HCT116 (cell line): ENCODE data around the gene PPP2R5C. TPM values are rescaled to one million over a fixed set of nuclear protein-coding genes. Genes with fewer than 3 reads are reported as not detected.
A peak's percentile ranks its signal among the peaks of the same experiment; 100 is the strongest.

Experiments used
- ATAC-seq: fragments of 200-7000 bp; cut with Tn5 transposase; 2 replicates; pipeline ENCODE4 v1.9.1; 2020; ENCODE audit warnings: mild to moderate bottlenecking, moderate library complexity
- BruUV-seq: library from RNA; stranded (reverse); fragments of 400-500 nt; replicated peaks from 2 replicates; lab custom pipeline; 2021; lab: Mats Ljungman, UMichigan
- CTCF ChIA-PET: fragments of 300-600 bp; sonication (Branson Sonifier 250); formaldehyde crosslinking; loops from one replicate; lab custom pipeline; 2021; ENCODE audit warnings: antibody characterized with exemption; lab: Charles Lee
- POLR2A ChIA-PET: fragments of 300-600, 350-600 bp; sonication (Branson Sonifier 250); formaldehyde crosslinking; loops from one replicate; lab custom pipeline; 2021; ENCODE audit warnings: antibody characterized with exemption; lab: Charles Lee
- RAD21 ChIA-PET, 2 experiments: fragments of 300-600 bp; sonication (Branson Sonifier 250); formaldehyde crosslinking; loops; one replicate each; lab custom pipeline; 2023; ENCODE audit warnings: low total read pairs in 2 of 2; ENCODE audit not compliant: uncharacterized antibody in 2 of 2, unreplicated experiment in 2 of 2, low non-redundant PET in 1 of 2; lab: Charles Lee
- DNase-seq: peaks from one replicate; pipeline ENCODE4 v3.0.0-alpha.2; 2010; ENCODE audit warnings: low read depth, low spot score
- H2AFZ ChIP-seq: fragments of 200-600 bp; shearing (Covaris generic), sonication (generic); 2 replicates; pipeline ENCODE4 v1.6.1; 2017; ENCODE audit warnings: low read depth, mixed run types, mixed read lengths, antibody characterized with exemption, low read length; ENCODE audit not compliant: poor library complexity, severe bottlenecking
- H3K27ac ChIP-seq: 2 replicates; pipeline ENCODE4 v1.5.1; 2012; ENCODE audit warnings: low read depth, low read length
- H3K27me3 ChIP-seq: fragments of 200-600 bp; sonication (generic); 2 replicates; pipeline ENCODE4 v1.6.1; 2016; ENCODE audit warnings: mixed run types, low read length, mixed read lengths; ENCODE audit not compliant: insufficient read depth
- H3K36me3 ChIP-seq, 2 experiments: fragments of 200-500 bp in 1 of 2; fragments of 200-600 bp in 1 of 2; sonication (Bioruptor generic) in 1 of 2; sonication (generic) in 1 of 2; 2 replicates each; pipeline versions ENCODE4 v1.5.1 to v1.6.1; 2014 to 2016; ENCODE audit warnings: low read length in 2 of 2, inconsistent platforms in 1 of 2, mixed read lengths in 1 of 2, mixed run types in 1 of 2; ENCODE audit not compliant: insufficient read depth in 2 of 2, control insufficient read depth in 1 of 2
- H3K4me1 ChIP-seq, 2 experiments: fragments of 200-600 bp in 1 of 2; sonication (generic) in 1 of 2; 2 replicates each; pipeline versions ENCODE4 v1.5.1 to v1.6.1; 2012 to 2017; ENCODE audit warnings: low read length in 2 of 2, inconsistent platforms in 1 of 2, mild to moderate bottlenecking in 1 of 2, mixed read lengths in 1 of 2, mixed run types in 1 of 2, moderate library complexity in 1 of 2; ENCODE audit not compliant: insufficient read depth in 2 of 2, control insufficient read depth in 1 of 2
- H3K4me2 ChIP-seq: fragments of 200-600 bp; sonication (generic); 2 replicates; pipeline ENCODE4 v1.6.1; 2017; ENCODE audit warnings: mixed run types, low read length, mixed read lengths
- H3K4me3 ChIP-seq, 2 experiments: fragments of 200-600 bp in 1 of 2; sonication (generic) in 1 of 2; replicated peaks in 1 of 2; 2 replicates each; pipeline ENCODE4 v1.5.1; 2011 to 2016; ENCODE audit warnings: low read length in 2 of 2, control low read depth in 1 of 2, low read depth in 1 of 2, mild to moderate bottlenecking in 1 of 2, mixed read lengths in 1 of 2, mixed run types in 1 of 2
- H3K79me2 ChIP-seq: fragments of 200-600 bp; sonication (generic); 2 replicates; pipeline ENCODE4 v1.6.1; 2017; ENCODE audit warnings: mild to moderate bottlenecking, mixed run types, low read length, moderate library complexity, mixed read lengths; ENCODE audit not compliant: insufficient read depth
- H3K9ac ChIP-seq: fragments of 200-600 bp; sonication (generic); 2 replicates; pipeline ENCODE4 v1.6.1; 2016; ENCODE audit warnings: low read length, mixed read lengths
- H3K9me2 ChIP-seq: fragments of 200-600 bp; sonication (generic), shearing (Covaris generic); 2 replicates; pipeline ENCODE4 v1.6.1; 2017; ENCODE audit warnings: mixed run types, mild to moderate bottlenecking, moderate library complexity; ENCODE audit not compliant: insufficient read depth
- H3K9me3 ChIP-seq, 2 experiments: fragments of 200-500 bp in 1 of 2; fragments of 200-600 bp in 1 of 2; sonication (Bioruptor generic) in 1 of 2; sonication (generic) in 1 of 2; 2 replicates each; pipeline ENCODE4 v1.6.1; 2014 to 2017; ENCODE audit warnings: low read length in 2 of 2, mixed read lengths in 2 of 2, inconsistent platforms in 1 of 2, low read depth in 1 of 2, mild to moderate bottlenecking in 1 of 2, mixed run types in 1 of 2, moderate library complexity in 1 of 2; ENCODE audit not compliant: control insufficient read depth in 1 of 2, insufficient read depth in 1 of 2
- H4K20me1 ChIP-seq: fragments of 200-600 bp; sonication (generic), shearing (Covaris generic); 2 replicates; pipeline ENCODE4 v1.6.1; 2017; ENCODE audit warnings: mixed run types, mild to moderate bottlenecking, moderate library complexity; ENCODE audit not compliant: insufficient read depth
- ATF3 ChIP-seq: IDR thresholded peaks from 2 replicates; pipeline ENCODE4 v1.6.1; 2012
- CBX3 ChIP-seq: IDR thresholded peaks from 2 replicates; pipeline ENCODE4 v1.6.1; 2012; ENCODE audit warnings: low read depth
- CEBPB ChIP-seq: IDR thresholded peaks from 2 replicates; pipeline ENCODE4 v1.6.1; 2012; ENCODE audit warnings: low read depth
- EZH2 ChIP-seq: fragments of 200-600 bp; sonication (generic); IDR thresholded peaks from 2 replicates; pipeline ENCODE4 v1.6.1; 2017; ENCODE audit warnings: antibody characterized with exemption, mixed run types
- EZH2phosphoT487 ChIP-seq: fragments of 200-600 bp; IDR thresholded peaks from 2 replicates; pipeline ENCODE4 v1.6.1; 2018; ENCODE audit warnings: antibody characterized with exemption, borderline replicate concordance
- FOSL1 ChIP-seq: IDR thresholded peaks from 2 replicates; pipeline ENCODE4 v1.6.1; 2012; ENCODE audit warnings: low read depth
- MAX ChIP-seq: IDR thresholded peaks from 2 replicates; pipeline ENCODE4 v1.6.1; 2012
- POLR2AphosphoS5 ChIP-seq: IDR thresholded peaks from 2 replicates; pipeline ENCODE4 v1.6.1; 2011; ENCODE audit warnings: mild to moderate bottlenecking, low read depth, low read length, moderate library complexity
- RAD21 ChIP-seq: IDR thresholded peaks from 2 replicates; pipeline ENCODE4 v1.6.1; 2012; ENCODE audit warnings: low read depth, mild to moderate bottlenecking
- REST ChIP-seq: IDR thresholded peaks from 2 replicates; pipeline ENCODE4 v1.6.1; 2012; ENCODE audit warnings: low read depth
- SIN3A ChIP-seq: IDR thresholded peaks from 2 replicates; pipeline ENCODE4 v1.6.1; 2012; ENCODE audit warnings: low read depth
- SP1 ChIP-seq: IDR thresholded peaks from 2 replicates; pipeline ENCODE4 v1.6.1; 2012; ENCODE audit warnings: low read depth
- YY1 ChIP-seq: IDR thresholded peaks from 2 replicates; pipeline ENCODE4 v1.6.1; 2011; ENCODE audit warnings: low read length, low read depth, moderate library complexity, mild to moderate bottlenecking; ENCODE audit not compliant: insufficient replicate concordance; ENCODE audit errors: extremely low read depth
- ZFX ChIP-seq: fragments of 450-650 bp; IDR thresholded peaks from 2 replicates; pipeline ENCODE4 v1.6.1; 2017
- ZNF274 ChIP-seq: fragments of 200-500 bp; sonication (Bioruptor generic); IDR thresholded peaks from 2 replicates; pipeline ENCODE4 v1.6.1; 2014; ENCODE audit warnings: mild to moderate bottlenecking, low read depth, low read length, inconsistent platforms
- intact Hi-C: fragments of 100-400 bp; cut with micrococcal nuclease; formaldehyde crosslinking; loops from 2 replicates; pipeline ENCODE4 v1.10.0; 2022
- total RNA-seq: library from RNA; stranded (reverse); gene quantifications from one replicate; pipeline ENCODE4 v1.2.1, GENCODE V29; 2021; ENCODE audit not compliant: unreplicated experiment

The PPP2R5C gene
- total RNA-seq, 1 experiment from 2014 or later = 117 TPM

GRCh38 chr14:101947577-101947903 lies 186.0 kb downstream of the PPP2R5C start:
- CTCF ChIA-PET = no interaction called here
- Histone ChIP-seq H3K9me3 (no peaks in the 10 kb centered on the region), H4K20me1 (no peaks in the 10 kb centered on the region), H3K4me2 (peak overlapping the region; percentile 75), H3K9me2 (no peaks in the 10 kb centered on the region), H3K4me1 (peaks cover 5 to 7% of the 10 kb centered on the region in 2 experiments), H3K79me2 (peaks cover 10% of the 10 kb centered on the region), H3K27me3 (peaks cover 2% of the 10 kb centered on the region; the same call in 1 of the 2 replicates), H3K9ac (peak overlapping the region; percentile 84), H3K27ac (peak overlapping the region; percentile 75), H2AFZ (no peak overlapping the region), H3K36me3 (no peaks in the 10 kb centered on the region), H3K4me3 (peak overlapping the region; percentile 76 to 82)
- POLR2A ChIA-PET = interaction anchor here (2.1 kb wide), 1 partner anchor 138 kb away, joined by 10 read pairs; no protein-coding TSS in a partner anchor
- ATAC-seq (peak; percentile 2), DNase-seq (no peak)
- TSS peak; percentile 96 for BruUV-seq
- intact Hi-C loops = no loop called here
- no peak for TF ChIP-seq YY1
- no peak for TF ChIP-seq SIN3A
- peak; percentile 66 for TF ChIP-seq ZFX
- TF ChIP-seq ZNF274 = no peak
- TF ChIP-seq FOSL1 = no peak
- TF ChIP-seq ATF3 = no peak
- TF ChIP-seq POLR2AphosphoS5 = no peak
- RAD21 ChIA-PET = no interaction called here

GRCh38 chr14:101947904-101948665 lies 186.6 kb downstream of the PPP2R5C start:
- Histone ChIP-seq H3K27me3 (no peaks in the 10 kb centered on the region), H3K36me3 (no peaks in the 10 kb centered on the region), H3K4me1 (peaks cover 5 to 7% of the 10 kb centered on the region in 2 experiments), H3K79me2 (peaks cover 10% of the 10 kb centered on the region), H4K20me1 (no peaks in the 10 kb centered on the region), H3K4me3 (peak overlapping the region; percentile 82 to 92), H2AFZ (no peak overlapping the region), H3K4me2 (peak overlapping the region; percentile 92), H3K9me2 (no peaks in the 10 kb centered on the region), H3K27ac (peak overlapping the region; percentile 76), H3K9ac (peak overlapping the region; percentile 84), H3K9me3 (no peaks in the 10 kb centered on the region)
- CTCF ChIA-PET = interaction anchor here (1.0 kb wide), 1 partner anchor 177 kb away, joined by 4 read pairs; no protein-coding TSS in a partner anchor
- peak; percentile 100 for DNase-seq
- POLR2A ChIA-PET = interaction anchor here (0.8 to 2.1 kb wide), 5 partner anchors 15 to 187 kb away, joined by 3 to 10 read pairs (median 3); no protein-coding TSS in a partner anchor
- ATAC-seq = peak; percentile 98
- intact Hi-C loops = loop anchor here (1.0 to 2.0 kb wide), 3 partner anchors 177 to 241 kb away; no protein-coding TSS in a partner anchor
- no TSS peak for BruUV-seq
- RAD21 ChIA-PET = no interaction called here
- TF ChIP-seq EZH2 (no peak), EZH2phosphoT487 (no peak), ATF3 (no peak), POLR2AphosphoS5 (peak; percentile 99), FOSL1 (no peak), SIN3A (peak; percentile 95), CBX3 (peak; percentile 90), RAD21 (no peak), REST (no peak), SP1 (peak; percentile 99), MAX (peak; percentile 91), YY1 (peak; percentile 39), CEBPB (peak; percentile 94)
